GM23248 (cell line): ENCODE measurements around the gene MGAT4B. TPM values are rescaled to one million over a fixed set of nuclear protein-coding genes. Genes with fewer than 3 reads are reported as not detected.

Experiments used
- DNase-seq: peaks from one replicate; pipeline ENCODE4 v3.0.0-alpha.2; 2015
- H2AFZ ChIP-seq: fragments of 200-600 bp; sonication (generic); 2 replicates; pipeline ENCODE4 v1.6.1; 2016; ENCODE audit warnings: antibody characterized with exemption
- H3F3A ChIP-seq: fragments of 200-600 bp; sonication (generic); 2 replicates; pipeline ENCODE4 v1.6.1; 2016; ENCODE audit warnings: mild to moderate bottlenecking, antibody characterized with exemption, mixed run types; ENCODE audit not compliant: insufficient read depth
- H3K27ac ChIP-seq: fragments of 200-600 bp; sonication (generic); 2 replicates; pipeline ENCODE4 v1.5.1; 2016; ENCODE audit warnings: mild to moderate bottlenecking
- H3K27me3 ChIP-seq: fragments of 200-600 bp; sonication (generic); replicated peaks from 2 replicates; pipeline ENCODE4 v1.6.1; 2016; ENCODE audit warnings: mild to moderate bottlenecking; ENCODE audit not compliant: insufficient read depth
- H3K36me3 ChIP-seq: fragments of 200-600 bp; sonication (generic); 2 replicates; pipeline ENCODE4 v1.6.1; 2016; ENCODE audit warnings: low read depth, mild to moderate bottlenecking
- H3K4me1 ChIP-seq: fragments of 200-600 bp; sonication (generic); 2 replicates; pipeline ENCODE4 v1.6.1; 2016; ENCODE audit warnings: mild to moderate bottlenecking; ENCODE audit not compliant: insufficient read depth
- H3K4me2 ChIP-seq: fragments of 200-600 bp; sonication (generic); one replicate; pipeline ENCODE4 v1.6.1; 2016; ENCODE audit warnings: mild to moderate bottlenecking; ENCODE audit not compliant: unreplicated experiment
- H3K4me3 ChIP-seq: fragments of 200-600 bp; sonication (generic); 2 replicates; pipeline ENCODE4 v1.5.1; 2016; ENCODE audit warnings: mild to moderate bottlenecking
- H3K79me2 ChIP-seq: fragments of 200-600 bp; sonication (generic); 2 replicates; pipeline ENCODE4 v1.6.1; 2016; ENCODE audit warnings: mild to moderate bottlenecking; ENCODE audit not compliant: insufficient read depth
- H3K9ac ChIP-seq: fragments of 200-600 bp; sonication (generic); 2 replicates; pipeline ENCODE4 v1.6.1; 2016; ENCODE audit warnings: mild to moderate bottlenecking
- H3K9me2 ChIP-seq: fragments of 200-600 bp; sonication (generic); 2 replicates; pipeline ENCODE4 v1.6.1; 2016; ENCODE audit warnings: mixed run types, mild to moderate bottlenecking, moderate library complexity; ENCODE audit not compliant: insufficient read depth
- H3K9me3 ChIP-seq: fragments of 200-600 bp; sonication (generic); one replicate; pipeline ENCODE4 v1.6.1; 2017; ENCODE audit warnings: low read depth
- H4K20me1 ChIP-seq: fragments of 200-600 bp; sonication (generic); 2 replicates; pipeline ENCODE4 v1.6.0; 2016; ENCODE audit not compliant: insufficient read depth
- EZH2 ChIP-seq: fragments of 200-600 bp; sonication (generic); IDR thresholded peaks from 2 replicates; pipeline ENCODE4 v1.6.1; 2018; ENCODE audit warnings: antibody characterized with exemption, mild to moderate bottlenecking; ENCODE audit not compliant: insufficient read depth, poor library complexity, severe bottlenecking
- EZH2phosphoT487 ChIP-seq: fragments of 200-600 bp; sonication (generic); IDR thresholded peaks from 2 replicates; pipeline ENCODE4 v1.6.1; 2018; ENCODE audit warnings: antibody characterized with exemption, moderate library complexity, mild to moderate bottlenecking, low read depth; ENCODE audit not compliant: insufficient read depth
- WGBS, 2 experiments: methylation state at CpG; one replicate each; pipeline ENCODE4 v1.1.6; 2015 to 2017; ENCODE audit warnings: low lambda C conversion rate in 2 of 2, low coverage in 1 of 2; ENCODE audit errors: missing lambda C conversion rate in 2 of 2; 5-methylcytosine and 5-hydroxymethylcytosine counted together
- in situ Hi-C: fragments of 300-500 bp; cut with MboI; formaldehyde crosslinking; loops from 2 replicates; pipeline ENCODE4 v1.15.0; 2020
- polyA plus RNA-seq: library from polyadenylated mRNA; unstranded; fragments of >200 nt; fragmentation: Nextera tagmentation; extraction: Ambion mirVana; gene quantifications from 2 replicates; pipeline ENCODE4 v1.2.1, GENCODE V29; 2016
- total RNA-seq: library from RNA; depleted of rRNA; stranded (reverse); fragments of >200 nt; shearing (Covaris generic); gene quantifications from 2 replicates; pipeline ENCODE4 v1.2.3, GENCODE V29; 2014

MGAT4B gene
- total and polyA plus RNA-seq, 2 experiments from 2014 or later = 28.0 to 143 TPM

GRCh38 chr5:179773686-179774040 lies 33.0 kb downstream of the MGAT4B start:
- no peaks in the 10 kb centered on the region for H3K9me3 ChIP-seq
- in situ Hi-C loops = no loop called here
- DNase-seq = no peak
- H3K36me3 ChIP-seq = peaks cover 57% of the 10 kb centered on the region; the same call in 1 of the 2 replicates
- H3K9ac ChIP-seq = no peak overlapping the region
- TF ChIP-seq EZH2phosphoT487 = no peak
- TF ChIP-seq EZH2 = no peak
- H3K27ac ChIP-seq = no peak overlapping the region
- no peak overlapping the region for H3K4me3 ChIP-seq
- H4K20me1 ChIP-seq = no peaks in the 10 kb centered on the region
- no peaks in the 10 kb centered on the region for H3F3A ChIP-seq
- WGBS, 2 experiments = 86 to 92% methylated on average over 9 of the region's 9 CpGs
- H3K4me1 ChIP-seq = no peaks in the 10 kb centered on the region
- no peak overlapping the region for H3K4me2 ChIP-seq
- H3K79me2 ChIP-seq = peaks cover 24% of the 10 kb centered on the region
- no peaks in the 10 kb centered on the region for H3K9me2 ChIP-seq
- no peaks in the 10 kb centered on the region for H3K27me3 ChIP-seq
- no peak overlapping the region for H2AFZ ChIP-seq

- Histone ChIP-seq H3K9me3 (no peaks in the 10 kb centered on the region), H3K27me3 (no peaks in the 10 kb centered on the region), H3K9ac (no peak overlapping the region), H3F3A (0 out of 2 replicates have a peak, but pooled peaks cover 2% of the 10 kb centered on the region), H3K27ac (no peak overlapping the region), H3K36me3 (peaks cover 57% of the 10 kb centered on the region; the same call in 1 of the 2 replicates), H3K4me1 (no peaks in the 10 kb centered on the region), H2AFZ (no peak overlapping the region), H3K4me2 (no peak overlapping the region), H3K79me2 (peaks cover 37% of the 10 kb centered on the region), H3K9me2 (no peaks in the 10 kb centered on the region), H3K4me3 (no peak overlapping the region), H4K20me1 (no peaks in the 10 kb centered on the region)
- 95 to 96% methylated on average over 6 of the region's 6 CpGs for WGBS, 2 experiments
- DNase-seq = no peak
- in situ Hi-C loops = no loop called here
- TF ChIP-seq EZH2phosphoT487 (no peak), EZH2 (no peak)
These were observed 34.3 kb downstream of the MGAT4B start for GRCh38 chr5:179772351-179772750.

DNA sequence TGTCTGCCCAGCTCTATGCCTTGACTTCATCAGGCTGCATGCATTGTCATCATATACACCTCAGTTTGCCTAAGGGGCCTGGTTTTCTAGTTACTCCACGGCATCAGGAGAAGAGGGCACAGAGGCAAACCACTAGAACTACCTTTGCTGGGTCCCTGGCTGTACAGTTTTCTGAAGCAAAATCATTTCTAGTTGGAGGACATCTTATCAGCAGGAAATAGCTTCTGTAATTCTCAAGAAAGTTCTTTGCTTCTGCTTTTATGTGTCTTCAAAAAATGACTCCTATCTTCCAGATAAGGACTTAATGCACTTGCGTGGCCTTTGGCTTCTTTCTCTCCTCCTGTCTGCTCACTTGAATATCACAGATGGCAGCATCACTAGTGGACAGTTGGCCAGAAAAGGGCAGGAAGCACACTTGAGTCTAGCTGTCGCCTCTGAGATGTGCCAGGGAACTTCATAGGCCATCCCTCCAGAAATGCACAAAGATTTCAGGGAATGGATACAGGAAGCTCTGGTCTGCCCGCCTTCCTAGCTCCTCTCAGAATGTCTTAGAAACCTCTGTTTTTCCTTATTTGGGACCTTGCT lies 35.3 kb downstream of the MGAT4B start:
- 98 to 99% methylated on average over 4 of the region's 4 CpGs for WGBS, 2 experiments
- peaks cover 8% of the 10 kb centered on the region for H3K4me1 ChIP-seq
- no peak overlapping the region for H3K4me3 ChIP-seq
- no peak overlapping the region for H3K4me2 ChIP-seq
- peaks cover 46% of the 10 kb centered on the region for H3K79me2 ChIP-seq
- TF ChIP-seq EZH2 (no peak), EZH2phosphoT487 (no peak)
- H3K9me2 ChIP-seq = no peaks in the 10 kb centered on the region
- no peaks in the 10 kb centered on the region for H3K9me3 ChIP-seq
- in situ Hi-C loops = no loop called here
- H3K36me3 ChIP-seq = peaks cover 55% of the 10 kb centered on the region
- DNase-seq = no peak
- H3K27me3 ChIP-seq = no peaks in the 10 kb centered on the region
- no peak overlapping the region for H2AFZ ChIP-seq
- no peaks in the 10 kb centered on the region for H4K20me1 ChIP-seq
- no peak overlapping the region for H3K27ac ChIP-seq
- no peak overlapping the region for H3K9ac ChIP-seq
- peaks cover 12% of the 10 kb centered on the region for H3F3A ChIP-seq

GRCh38 chr5:179769796-179770195 lies 36.9 kb downstream of the MGAT4B start:
- H2AFZ ChIP-seq = no peak overlapping the region
- H3F3A ChIP-seq = peaks cover 27% of the 10 kb centered on the region
- H3K4me3 ChIP-seq = no peak overlapping the region
- DNase-seq = no peak
- in situ Hi-C loops = no loop called here
- H3K9me2 ChIP-seq = no peaks in the 10 kb centered on the region
- H3K4me2 ChIP-seq = no peak overlapping the region
- no peaks in the 10 kb centered on the region for H3K27me3 ChIP-seq
- H3K27ac ChIP-seq = no peak overlapping the region
- H3K4me1 ChIP-seq = peaks cover 24% of the 10 kb centered on the region
- no peaks in the 10 kb centered on the region for H3K9me3 ChIP-seq
- H3K79me2 ChIP-seq = peaks cover 49% of the 10 kb centered on the region
- no peak overlapping the region for H3K9ac ChIP-seq
- no peaks in the 10 kb centered on the region for H4K20me1 ChIP-seq
- TF ChIP-seq EZH2 = no peak
- no peak for TF ChIP-seq EZH2phosphoT487
- H3K36me3 ChIP-seq = peaks cover 43% of the 10 kb centered on the region
- 84 to 89% methylated on average over 5 of the region's 5 CpGs for WGBS, 2 experiments
